NCI-H446 (cell line): Measurements from ENCODE around the gene IER5.

Source experiments
- DNase-seq, 2 experiments: peaks; one replicate each; lab custom pipeline; 2025; lab: John Stamatoyannopoulos, UW

IER5 gene

DNA sequence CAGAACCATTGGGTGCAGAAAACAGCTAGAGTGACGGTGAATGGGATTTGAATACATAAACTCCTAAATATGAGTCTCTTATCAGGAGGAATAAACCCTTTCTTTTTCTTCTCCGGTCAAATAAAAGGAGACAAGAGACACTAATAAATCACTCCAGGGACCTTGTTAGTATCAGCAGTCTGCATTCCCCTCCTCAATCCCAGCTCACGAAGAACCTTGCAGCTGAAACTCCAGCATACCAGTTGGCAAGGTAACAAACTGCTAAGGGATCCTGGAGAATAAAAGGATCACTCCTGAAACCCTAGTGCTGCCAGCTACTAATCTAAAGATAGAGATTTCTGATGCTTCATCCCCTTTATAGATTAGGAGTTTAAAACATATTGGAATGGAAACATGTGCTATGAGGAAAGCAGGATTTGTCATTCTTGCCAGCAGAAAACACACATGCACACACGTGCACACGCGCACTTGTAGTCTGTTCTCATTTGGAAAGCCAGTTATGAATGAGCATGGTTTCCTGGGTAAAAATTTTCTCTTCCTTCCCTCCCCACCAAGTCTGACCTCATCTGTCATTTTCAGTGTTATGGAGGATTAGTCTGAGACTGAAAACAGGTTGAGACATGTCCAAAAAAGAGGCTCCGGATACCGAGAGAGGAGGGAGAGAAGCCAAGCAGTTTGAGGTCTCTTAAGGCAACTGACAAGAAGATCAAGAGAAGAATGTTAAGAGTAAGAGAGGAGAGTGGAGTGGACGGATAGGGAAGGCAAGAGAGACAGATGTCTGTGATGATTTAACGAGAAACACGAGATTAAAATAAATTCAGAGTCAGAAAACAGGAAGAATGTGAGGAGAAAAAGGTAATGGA, 10.9 kb downstream of the IER5 start:
- peak; percentile 78 to 81 for DNase-seq

DNA sequence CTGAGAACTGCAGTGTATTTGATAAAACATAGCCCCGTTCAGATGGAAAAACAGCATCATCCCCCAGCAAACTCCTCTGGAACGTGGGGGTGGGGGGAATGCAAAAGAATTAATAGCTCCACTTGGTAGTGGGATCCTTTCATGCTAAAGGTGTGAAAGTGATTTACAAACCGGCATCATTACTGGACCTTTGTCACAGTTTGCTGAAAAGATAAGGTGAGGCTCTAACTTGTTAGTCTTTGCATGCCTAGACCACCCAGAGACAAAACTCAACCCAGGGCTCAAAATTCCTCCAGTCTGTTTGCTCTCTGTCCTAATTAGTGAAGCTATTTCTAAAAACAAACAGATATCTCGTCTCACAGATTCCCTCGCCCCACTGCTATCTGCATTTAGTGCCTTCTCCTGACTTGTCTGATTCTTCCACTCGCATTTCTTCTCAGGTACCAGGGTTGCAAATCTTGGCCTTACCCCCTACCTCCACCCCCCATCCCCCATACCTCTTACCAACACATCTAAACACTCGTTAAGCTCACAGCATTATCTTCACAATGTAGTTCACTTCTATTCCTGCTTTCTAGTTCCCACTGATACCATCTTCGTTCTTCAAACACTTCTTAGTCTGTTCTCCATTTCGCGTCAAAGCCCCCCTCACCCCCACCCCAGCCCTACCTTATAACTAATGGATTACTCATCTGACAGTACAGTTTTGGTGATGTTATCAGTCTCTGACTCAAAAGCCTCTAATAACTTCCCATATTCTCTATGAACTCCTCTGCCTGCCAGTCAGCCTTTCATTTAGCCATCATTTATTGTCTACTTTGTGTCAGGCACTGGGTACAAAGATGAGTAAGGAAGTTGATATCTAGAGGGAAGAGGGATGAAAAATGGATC, 11.8 kb downstream of the IER5 start:
- no peak for DNase-seq

DNA sequence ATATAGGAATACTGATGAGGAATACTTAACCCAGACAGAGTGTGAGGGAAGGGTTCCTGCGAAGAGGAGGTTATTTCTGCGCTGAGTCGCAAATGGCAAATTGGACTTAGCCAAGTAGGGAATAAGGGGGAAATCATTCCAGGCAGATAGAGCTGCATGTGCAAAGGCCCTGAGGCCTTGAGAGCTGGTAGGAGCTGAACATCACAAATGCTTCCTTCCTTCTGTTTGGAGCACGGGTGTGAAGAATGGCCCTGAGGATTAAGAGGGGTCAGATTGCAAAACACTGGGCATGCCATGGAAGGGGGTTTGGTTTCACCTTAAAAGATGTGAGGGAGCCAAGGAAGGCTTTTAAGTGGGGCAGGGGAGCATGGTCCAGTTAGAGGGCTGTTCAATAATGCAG, 12.4 kb downstream of the IER5 start:
- DNase-seq: no peak

DNA sequence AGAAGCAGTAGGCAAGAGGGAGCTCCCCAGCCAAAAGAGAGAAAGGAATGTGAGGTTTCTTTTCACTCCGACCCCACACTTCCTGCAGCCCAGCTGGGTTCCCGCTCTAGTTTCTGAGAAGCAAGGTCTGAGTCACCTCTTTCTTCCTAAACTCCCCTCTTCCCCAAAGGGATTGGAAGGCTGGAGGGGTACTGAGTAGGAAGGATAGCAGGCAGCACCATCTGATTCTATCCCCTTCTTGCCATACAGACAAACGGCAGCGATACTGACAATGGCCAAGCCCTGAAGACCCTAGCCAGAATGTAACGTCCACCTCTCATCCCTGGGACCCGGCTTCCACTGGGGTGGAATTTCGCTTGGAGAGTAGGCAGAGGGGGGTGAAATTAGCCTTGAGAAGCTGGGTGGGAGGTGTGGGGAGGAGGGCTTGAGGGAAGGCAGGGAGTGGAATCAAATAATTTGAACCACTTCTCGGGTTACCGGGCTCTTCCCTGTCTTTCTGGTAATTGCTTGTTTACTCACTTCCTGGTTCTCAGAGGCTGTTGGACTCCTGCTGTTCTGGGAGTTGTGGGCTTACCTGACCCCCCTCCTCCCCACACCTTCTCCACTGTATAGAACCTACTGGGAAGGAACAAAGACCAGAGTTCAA, 13.2 kb downstream of the IER5 start:
- no peak for DNase-seq

DNA sequence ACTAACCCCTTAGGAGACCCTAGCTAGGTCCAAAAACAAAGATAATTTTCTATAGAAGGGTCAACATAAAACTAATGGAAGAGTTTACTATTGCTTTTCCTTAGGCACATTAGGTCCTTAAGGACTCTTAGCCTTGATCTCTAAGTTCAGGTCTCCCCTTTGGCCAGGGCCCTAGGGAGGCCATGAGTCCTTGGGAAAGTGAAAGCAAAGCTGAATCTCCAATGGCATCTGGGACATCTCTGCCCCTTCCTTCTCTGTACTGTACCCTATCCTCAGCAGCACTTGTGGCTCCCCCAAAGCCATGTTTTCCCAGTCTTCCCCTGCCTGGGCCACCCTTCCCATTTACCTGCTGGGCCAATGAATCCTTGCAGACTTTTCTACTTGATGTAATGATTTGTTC, 14.3 kb downstream of the IER5 start:
- no peak for DNase-seq

DNA sequence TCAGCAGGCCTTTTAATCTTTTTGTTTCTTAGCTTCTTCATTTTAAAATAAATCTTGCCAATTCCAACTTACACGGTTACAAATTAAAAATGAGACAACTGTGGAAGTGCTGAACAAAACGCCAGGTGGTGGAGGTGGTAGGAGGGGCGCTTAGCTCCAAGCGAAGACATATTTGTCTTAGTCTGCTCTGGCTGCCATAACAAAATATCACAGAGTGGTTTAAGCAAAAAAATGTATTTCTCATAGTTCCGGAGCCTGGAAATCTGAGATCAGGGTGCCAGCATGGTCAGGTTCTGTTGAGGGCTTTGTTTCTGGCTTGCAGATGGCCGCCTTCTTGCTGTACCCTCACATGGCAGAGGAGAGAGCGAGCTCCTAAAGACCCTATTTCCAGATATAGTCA, 14.9 kb downstream of the IER5 start:
- no peak for DNase-seq

DNA sequence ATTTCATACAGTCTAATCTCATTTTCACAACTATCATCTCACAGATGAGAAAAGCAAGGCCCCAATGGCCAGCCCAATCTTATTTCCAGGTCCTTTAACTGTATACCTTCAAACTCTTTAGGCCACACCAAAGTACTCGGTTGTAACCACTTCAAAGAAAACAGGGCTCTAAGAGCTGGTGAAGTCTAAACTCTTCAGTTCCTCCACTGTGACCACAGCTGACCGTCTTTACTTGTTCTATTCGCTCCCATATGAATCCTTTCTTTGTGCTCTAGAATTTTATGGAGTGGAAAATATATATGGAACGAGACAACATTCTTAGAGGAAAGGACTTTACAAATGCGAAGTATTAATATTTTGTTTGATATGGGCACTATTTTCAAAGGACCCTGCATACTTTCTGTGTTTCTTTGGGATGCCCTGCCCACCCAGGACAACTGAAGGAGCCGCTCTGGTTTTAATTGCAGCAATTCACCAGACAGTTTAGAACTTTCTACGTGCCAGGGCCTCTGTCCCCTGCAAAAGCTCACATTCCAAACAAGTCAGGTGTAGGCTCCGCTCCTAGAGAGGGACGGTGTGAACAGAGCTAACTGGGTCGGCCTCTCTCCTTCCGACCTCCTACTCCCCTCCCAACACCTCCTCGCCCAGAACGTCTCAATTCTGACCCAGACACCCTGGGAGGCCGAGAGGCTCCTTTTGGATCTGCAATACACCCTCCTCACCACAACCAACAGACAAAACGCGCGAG, 15.7 kb downstream of the IER5 start:
- DNase-seq: no peak

DNA sequence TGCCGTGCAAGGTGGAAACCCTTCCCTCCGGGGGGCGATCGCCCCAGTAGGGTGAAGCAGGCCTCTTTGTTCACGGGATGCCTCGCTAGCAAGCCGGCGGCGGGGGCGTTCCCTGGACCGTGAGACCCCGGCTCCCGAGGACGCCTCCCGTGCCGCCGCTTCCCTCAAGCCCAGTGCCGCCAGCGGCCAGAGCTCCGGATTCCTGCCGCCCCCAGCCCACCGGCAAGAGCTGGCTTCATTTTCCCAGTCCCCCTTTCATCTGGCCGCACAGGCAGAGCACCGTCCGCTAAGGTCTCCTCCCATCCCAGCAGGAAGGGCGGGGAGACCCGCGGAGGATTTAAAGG, 16.3 kb downstream of the IER5 start:
- DNase-seq: no peak

DNA sequence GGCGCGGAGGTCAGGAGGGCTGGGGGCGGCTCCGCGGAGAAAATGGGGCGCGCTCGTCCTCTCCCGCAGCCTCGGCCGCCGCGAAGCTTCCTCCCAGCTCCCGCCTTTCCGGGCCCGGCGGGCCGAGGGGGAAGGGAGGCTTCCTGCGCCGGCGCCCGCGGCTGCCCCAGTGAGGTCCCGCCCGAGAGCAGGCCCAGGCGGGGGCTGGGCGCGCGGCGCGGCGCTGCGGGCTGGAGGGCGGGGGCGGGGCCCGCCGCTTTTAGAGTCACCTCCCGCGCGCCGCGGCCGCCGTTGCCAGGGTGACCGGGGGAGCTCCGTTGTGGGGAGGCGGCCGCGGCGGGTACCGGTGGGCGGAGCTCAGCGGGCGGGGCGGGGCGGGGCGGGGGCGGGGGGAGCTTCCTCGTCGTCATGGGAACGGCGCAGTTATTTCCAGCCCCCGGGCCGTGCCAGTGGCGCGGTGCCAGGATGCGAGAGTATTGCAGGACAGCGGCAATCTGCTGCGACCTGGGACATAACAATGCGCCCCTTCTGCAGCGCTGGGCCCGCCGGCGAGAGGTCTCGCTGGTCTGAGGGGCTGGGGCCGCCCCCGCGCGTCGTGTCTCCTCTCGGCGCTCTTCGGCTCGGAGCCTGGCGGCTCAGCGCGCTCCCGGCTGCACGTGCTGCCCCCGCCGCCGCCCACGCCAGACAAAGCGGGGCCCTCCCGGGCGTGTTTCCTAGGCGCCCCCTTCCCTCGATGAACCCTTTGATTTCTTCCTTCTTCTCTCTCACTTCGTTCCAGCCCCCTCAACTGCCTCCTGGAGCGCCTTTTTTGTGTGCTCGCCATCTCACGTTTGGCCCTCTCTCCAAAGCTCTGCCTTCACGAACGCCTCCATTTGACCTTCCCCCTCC, 16.9 kb downstream of the IER5 start:
- DNase-seq: peak; percentile 88 to 98

DNA sequence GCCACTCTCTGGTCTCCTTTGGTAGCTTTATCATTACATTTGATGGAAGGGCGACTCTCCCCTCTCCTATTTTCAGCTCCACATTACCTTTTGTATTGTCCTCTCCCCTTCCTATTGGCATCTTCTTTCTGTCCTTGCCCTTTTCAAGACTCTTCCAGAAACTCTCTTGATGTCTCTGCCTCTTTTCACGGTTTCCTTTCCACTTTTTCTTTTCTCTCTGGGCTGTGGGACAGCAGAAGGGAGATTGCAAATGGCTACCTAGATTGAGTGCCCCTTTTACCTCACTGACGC, 17.5 kb downstream of the IER5 start:
- DNase-seq: no peak

DNA sequence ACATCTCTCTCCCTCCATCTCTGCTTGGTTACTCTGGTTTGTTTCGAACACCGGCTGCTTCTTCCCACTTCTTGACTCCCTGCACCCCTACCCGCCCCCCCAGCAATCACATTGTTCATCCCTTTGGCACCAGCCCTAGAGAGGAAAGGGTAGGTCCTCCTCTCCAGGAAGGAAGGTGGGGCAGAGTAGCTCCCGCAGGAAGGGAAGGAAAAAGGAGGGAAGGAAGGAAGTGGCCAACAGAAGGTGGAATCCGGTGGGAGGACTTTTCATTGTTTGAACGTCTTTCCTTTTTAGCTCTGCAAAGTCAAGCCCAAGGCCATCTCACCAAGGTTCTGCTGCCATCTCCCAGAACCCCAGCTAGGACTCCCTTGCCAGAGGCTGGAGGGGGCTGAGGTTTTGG, 18.0 kb downstream of the IER5 start:
- no peak for DNase-seq

DNA sequence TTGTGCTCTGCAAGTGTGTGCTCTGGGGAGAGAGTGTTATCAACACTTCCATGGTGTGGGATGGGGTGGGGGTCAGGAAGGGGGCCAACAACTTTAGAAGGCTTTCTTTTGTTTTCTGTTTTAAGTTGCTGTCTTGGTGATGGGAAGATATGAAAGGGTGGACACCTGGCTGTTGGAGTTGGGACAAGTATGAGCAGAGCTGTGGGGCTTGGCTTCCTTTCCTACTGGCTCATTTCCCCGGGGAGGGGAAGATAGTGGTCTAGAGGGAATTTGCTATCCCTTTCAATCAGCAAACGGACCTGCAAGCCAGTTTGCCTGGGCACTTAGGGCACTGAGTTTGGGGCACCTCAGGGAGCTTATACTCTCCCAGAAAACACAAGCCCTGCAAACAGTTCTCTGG, 19.2 kb downstream of the IER5 start:
- DNase-seq: no peak

DNA sequence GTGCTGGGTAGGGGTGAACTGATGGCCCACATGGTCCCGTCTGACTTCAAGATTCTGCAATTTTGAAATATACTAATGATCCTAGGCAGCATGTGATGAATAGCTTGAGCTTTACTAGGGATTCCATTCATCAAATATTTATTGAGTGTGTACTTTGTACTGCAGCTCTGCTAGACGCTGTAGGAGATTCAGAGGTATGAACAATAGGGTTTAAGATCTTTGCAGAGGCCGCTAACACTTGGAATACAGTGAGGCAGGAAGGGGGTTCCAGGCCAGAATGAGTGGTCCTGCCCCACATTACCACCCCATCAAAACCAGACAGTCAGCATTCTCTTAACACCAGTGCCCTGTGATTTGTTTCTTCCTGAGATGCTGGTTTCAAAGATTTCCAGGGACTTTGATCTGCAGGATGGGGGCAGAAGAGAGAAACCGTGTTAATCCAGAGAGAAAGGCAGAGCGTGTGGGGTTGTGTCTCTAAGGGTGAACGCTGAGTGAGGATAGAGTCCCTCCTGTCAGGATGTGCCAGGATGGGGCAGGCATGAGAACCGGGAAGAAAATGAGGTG, 19.9 kb downstream of the IER5 start:
- no peak for DNase-seq

DNA sequence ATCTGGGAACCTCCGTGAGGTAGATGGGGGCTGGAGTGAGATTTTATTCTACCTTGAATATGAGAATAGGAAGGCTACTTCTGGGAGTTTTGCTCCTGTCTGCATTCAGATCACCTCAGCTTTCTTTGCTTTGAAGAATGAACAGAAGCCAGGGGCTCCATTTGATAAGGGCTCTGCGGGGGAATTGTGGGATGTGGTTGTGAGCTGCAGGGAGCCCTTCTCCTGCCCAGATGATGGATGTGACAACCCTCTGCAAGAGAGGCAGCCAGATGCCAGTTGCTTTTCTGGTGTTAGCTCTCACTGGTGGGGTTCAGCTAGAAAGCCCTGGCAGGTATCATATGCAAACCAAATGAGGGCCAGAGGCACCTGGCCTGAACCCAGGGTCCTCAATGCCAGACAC, 21.5 kb downstream of the IER5 start:
- DNase-seq: no peak

DNA sequence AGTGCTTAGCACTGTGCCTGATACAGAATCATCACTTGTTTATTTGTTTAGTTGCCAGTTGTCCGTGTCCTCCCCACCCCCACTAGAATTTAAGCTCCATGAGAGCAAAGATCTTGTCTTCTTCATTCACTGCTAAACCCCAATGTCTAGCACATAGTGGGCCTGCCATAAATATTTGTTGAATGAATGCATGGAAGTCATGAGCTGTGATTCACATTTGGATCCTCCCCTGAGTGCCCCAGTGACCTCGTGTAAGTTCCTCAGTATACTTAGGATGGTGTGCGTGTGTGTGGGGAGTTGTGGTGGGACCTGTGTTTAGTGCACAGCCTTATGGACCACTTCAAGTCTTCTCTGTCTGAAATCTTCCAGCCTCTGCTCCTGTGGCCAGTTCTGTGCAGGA, 23.1 kb downstream of the IER5 start:
- DNase-seq: no peak

DNA sequence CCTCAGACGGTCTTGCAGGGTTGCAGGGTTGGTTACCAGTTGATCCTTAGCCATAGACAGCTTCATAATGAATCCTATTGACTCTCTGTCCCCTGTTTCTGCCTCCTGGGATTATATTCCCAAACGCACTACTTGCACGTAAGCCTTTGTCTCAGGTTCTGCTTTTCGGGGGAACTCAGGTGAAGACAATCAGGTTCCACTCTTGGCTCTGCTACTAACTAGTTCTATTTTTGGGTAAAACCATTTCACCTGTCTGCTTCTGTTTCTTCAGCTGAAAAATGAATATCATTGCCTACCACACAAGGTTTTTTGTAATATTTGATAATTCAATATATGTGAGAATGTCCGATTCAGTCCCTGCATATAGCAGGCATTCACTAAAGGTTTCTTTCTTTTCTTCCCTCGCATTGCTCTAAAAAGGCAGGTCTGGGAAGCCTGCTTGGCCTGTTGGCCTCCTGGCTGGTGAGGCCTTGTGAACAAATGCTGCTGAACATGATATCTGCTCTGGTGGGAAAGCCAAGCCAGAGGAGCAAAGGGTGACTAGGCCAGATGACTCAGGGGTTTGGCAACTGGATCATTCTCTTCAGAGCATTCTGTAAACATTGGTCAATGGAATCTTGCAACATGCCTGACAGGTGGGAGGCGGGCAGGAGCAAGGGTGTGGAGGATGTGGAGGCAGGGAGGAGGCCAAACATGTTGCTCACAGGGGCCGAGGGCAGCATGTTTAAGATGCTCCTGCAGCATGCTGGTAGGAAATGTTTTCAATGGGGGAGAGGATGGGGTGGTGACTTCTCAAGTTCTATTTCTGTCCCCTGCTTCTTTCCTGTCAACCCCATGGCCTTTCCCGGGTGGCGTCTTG, 23.8 kb downstream of the IER5 start:
- DNase-seq: peak in 1 of 2 experiments; percentile 59

DNA sequence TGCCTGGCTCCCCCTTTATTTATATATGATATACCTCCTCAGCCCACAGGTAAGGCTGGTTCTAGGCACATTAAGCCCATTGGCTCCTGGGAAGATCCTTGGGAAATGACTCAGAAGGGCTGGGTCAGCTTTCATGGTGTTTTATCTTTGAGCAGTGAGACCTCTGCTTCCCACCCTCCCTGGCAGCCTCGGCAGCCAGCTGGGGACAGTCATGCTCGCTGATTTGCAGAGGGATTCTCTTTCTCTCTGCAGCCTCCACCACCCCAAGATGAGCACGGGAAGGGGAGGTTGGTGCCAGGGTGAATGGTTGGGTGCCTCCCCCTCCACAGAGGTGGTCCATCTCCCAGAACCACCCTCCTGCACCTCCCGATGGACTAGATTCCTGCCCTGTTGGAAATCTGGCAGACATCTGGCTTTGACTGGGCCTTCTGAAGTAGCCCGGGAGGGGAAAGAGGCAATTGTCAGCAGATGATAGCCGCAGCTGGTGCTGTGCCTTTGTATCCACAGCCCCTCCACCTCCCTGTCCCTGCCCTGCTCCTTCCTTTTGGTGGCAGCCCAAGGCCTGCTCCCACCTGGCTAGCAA, 24.6 kb downstream of the IER5 start:
- no peak for DNase-seq

DNA sequence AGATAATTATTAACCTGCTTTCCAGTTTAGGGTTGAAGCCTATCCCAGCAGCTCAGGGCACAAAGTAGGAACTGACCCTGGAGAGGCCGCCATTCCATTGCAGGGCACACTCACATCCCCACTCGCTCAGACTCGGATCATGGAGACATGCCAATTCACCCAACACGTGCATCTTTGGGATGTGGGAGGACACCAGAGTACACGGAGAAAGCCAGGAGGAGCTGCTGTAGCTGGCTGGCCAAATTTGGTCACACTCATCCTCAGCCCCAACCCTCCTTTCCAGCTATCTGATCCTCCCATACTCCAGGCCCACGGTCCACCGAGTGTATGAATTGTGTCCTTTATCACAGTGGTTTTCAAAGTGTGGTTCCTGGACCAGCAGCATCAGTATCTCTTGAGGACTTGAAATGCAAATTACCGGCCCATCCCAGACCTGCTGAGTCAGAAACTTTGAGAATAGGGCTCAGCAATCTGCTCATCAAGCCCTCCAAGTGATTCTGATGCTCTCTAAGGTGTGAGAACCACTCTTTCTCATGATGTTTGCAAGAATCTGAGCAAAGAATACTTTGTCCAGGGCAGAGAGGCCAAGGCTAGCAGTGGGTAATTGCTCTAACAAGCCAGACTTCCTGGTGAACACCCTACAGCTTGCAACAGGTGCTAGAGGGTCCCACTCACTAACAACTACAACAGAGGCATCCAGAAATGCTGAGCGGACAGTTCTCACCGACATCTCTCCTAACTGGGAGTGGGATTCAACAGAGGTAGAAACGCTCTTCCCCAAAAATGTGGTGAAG, 26.3 kb downstream of the IER5 start:
- DNase-seq: no peak

DNA sequence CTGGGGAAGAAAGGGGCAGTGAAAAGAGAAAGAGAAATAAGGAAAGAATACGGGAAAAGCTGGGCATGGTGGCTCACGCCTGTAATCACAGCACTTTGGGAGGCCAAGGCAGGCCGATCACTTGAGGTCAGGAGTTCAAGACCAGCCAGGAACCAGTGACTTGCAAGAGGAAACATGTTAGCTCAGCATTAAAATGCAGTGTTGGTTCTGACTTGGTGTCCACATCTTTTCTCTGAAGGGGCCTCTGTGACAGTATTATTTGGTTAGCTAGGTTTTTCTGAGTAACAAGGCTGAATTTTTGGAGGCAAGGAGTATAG, 26.8 kb downstream of the IER5 start:
- no peak for DNase-seq
